Kidney (tissue), 14 donors: ENCODE data around the gene BCOR. TPM values are rescaled to one million over a fixed set of nuclear protein-coding genes. Genes with fewer than 3 reads are reported as not detected.

ENCODE experiments used
- DNase-seq, 5 donors: peaks; one replicate each; pipeline ENCODE4 v3.0.0-alpha.2; 2013 to 2020
- FAIRE-seq: peaks from 2 replicates; lab custom pipeline; 2012; peaks lifted over from hg19 to GRCh38; lab: Jason Lieb, UNC
- H3K27ac ChIP-seq, 2 donors: one replicate each; pipeline ENCODE4 v1.7.0; 2013; ENCODE audit warnings: low read depth in 2 of 2, low read length in 2 of 2, inconsistent platforms in 1 of 2
- H3K27me3 ChIP-seq: one replicate; pipeline ENCODE4 v1.7.1; 2013; ENCODE audit warnings: low read length, inconsistent platforms; ENCODE audit not compliant: control insufficient read depth, insufficient read depth
- H3K36me3 ChIP-seq, 3 donors: one replicate each; pipeline versions ENCODE4 v1.7.0 to v1.7.1; 2013; ENCODE audit warnings: low read length in 3 of 3, control low read depth in 1 of 3, inconsistent platforms in 1 of 3; ENCODE audit not compliant: insufficient read depth in 3 of 3, control insufficient read depth in 2 of 3
- H3K4me1 ChIP-seq, 3 donors: one replicate each; pipeline versions ENCODE4 v1.7.0 to v1.7.1; 2013; ENCODE audit warnings: low read length in 3 of 3, inconsistent platforms in 1 of 3, low read depth in 1 of 3; ENCODE audit not compliant: control insufficient read depth in 2 of 3, insufficient read depth in 2 of 3
- H3K4me3 ChIP-seq, 3 donors: one replicate each; pipeline versions ENCODE4 v1.7.0 to v1.8.1; 2013; ENCODE audit warnings: low read length in 3 of 3, control low read depth in 1 of 3, inconsistent platforms in 1 of 3
- H3K9ac ChIP-seq, 3 donors: one replicate each; pipeline versions ENCODE4 v1.7.0 to v1.7.1; 2013; ENCODE audit warnings: low read length in 3 of 3, control low read depth in 1 of 3, inconsistent platforms in 1 of 3
- H3K9me3 ChIP-seq, 3 donors: one replicate each; pipeline versions ENCODE4 v1.7.0 to v1.7.1; 2013; ENCODE audit warnings: low read length in 3 of 3, control low read depth in 1 of 3, inconsistent platforms in 1 of 3; ENCODE audit not compliant: control insufficient read depth in 2 of 3, insufficient read depth in 1 of 3
- intact Hi-C: fragments of 100-400 bp; cut with DNase I; formaldehyde crosslinking; loops from one replicate; pipeline ENCODE4 v1.11.1; 2022
- polyA plus RNA-seq: library from polyadenylated mRNA; stranded (reverse); fragments of 350-450 nt; fragmentation: Illumina TruSeq; extraction: RNeasy Lipid Tissue Mini Kit (QIAGEN cat#74804); gene quantifications from one replicate; pipeline ENCODE4 v1.2.3, GENCODE V29; 2014; ENCODE audit warnings: low read depth, low replicate concordance; ENCODE audit not compliant: insufficient read depth
- total RNA-seq: library from RNA; stranded (reverse); fragmentation: NEBNext Ultra II Directional; extraction: Animal tissue kit (Norgen Biotek cat#: 25700); gene quantifications from one replicate; pipeline ENCODE4 v1.2.1, GENCODE V29; 2021
- TF ChIP-seq, protein P1 (sequence below): IDR thresholded peaks from 3 replicates; pipeline ENCODE4 v1.5.1; 2012; ENCODE audit warnings: mild to moderate bottlenecking, moderate library complexity, borderline replicate concordance; ENCODE audit not compliant: insufficient read depth; ENCODE audit errors: extremely low read depth
- donor health status: control.
- donor health status: control.
- donor health status: control.
- donor health status: control.
- donor health status: control.
- donor health status: DM: yes; HTN: yes; CAD: no.
- donor health status: Normal renal cell carcinoma (clear cell type).

BCOR gene
- total and polyA plus RNA-seq, 2 donors from 2014 or later: 7.7 to 33.9 TPM

- no peak overlapping the region for H3K4me3 ChIP-seq
- TF ChIP-seq, protein P1, sequence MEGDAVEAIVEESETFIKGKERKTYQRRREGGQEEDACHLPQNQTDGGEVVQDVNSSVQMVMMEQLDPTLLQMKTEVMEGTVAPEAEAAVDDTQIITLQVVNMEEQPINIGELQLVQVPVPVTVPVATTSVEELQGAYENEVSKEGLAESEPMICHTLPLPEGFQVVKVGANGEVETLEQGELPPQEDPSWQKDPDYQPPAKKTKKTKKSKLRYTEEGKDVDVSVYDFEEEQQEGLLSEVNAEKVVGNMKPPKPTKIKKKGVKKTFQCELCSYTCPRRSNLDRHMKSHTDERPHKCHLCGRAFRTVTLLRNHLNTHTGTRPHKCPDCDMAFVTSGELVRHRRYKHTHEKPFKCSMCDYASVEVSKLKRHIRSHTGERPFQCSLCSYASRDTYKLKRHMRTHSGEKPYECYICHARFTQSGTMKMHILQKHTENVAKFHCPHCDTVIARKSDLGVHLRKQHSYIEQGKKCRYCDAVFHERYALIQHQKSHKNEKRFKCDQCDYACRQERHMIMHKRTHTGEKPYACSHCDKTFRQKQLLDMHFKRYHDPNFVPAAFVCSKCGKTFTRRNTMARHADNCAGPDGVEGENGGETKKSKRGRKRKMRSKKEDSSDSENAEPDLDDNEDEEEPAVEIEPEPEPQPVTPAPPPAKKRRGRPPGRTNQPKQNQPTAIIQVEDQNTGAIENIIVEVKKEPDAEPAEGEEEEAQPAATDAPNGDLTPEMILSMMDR: no peak
- H3K27ac ChIP-seq: no peak overlapping the region
- H3K36me3 ChIP-seq: no peaks in the 10 kb centered on the region
- no peak for DNase-seq
- FAIRE-seq: no peak
- no peaks in the 10 kb centered on the region for H3K9me3 ChIP-seq
- H3K4me1 ChIP-seq: no peaks in the 10 kb centered on the region
- H3K9ac ChIP-seq: no peak overlapping the region
- intact Hi-C loops: no loop called here
- no peaks in the 10 kb centered on the region for H3K27me3 ChIP-seq
Observed at GRCh38 chrX:40130207-40130606, 32.4 kb upstream of the BCOR start.

DNA sequence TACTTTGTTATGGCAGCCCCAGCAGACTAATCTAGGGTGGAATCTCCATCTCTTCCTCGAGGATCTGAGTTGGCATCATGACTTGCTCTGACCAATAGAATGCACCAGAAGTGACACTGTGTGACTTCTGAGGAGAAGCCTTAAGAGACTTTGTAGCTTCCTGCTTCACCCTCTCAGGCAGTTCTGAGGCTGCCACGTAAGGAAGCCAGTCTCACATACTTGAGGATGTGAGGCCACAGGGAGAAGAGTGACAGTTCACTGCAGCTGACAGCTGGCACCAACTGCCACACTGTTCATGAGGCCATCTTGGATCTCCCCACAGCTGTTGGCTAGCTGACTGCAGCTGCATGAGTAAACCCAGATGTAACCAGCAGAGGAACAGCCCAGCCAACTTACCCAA lies 29.3 kb upstream of the BCOR start:
- no peak overlapping the region for H3K4me3 ChIP-seq
- H3K36me3 ChIP-seq: no peaks in the 10 kb centered on the region
- FAIRE-seq (no peak), DNase-seq (no peak)
- intact Hi-C loops: no loop called here
- H3K9ac ChIP-seq: no peak overlapping the region
- no peaks in the 10 kb centered on the region for H3K9me3 ChIP-seq
- H3K27ac ChIP-seq: no peak overlapping the region
- no peaks in the 10 kb centered on the region for H3K4me1 ChIP-seq
- TF ChIP-seq, protein P1: no peak
- H3K27me3 ChIP-seq: no peaks in the 10 kb centered on the region

GRCh38 chrX:40122487-40122886 lies 24.7 kb upstream of the BCOR start:
- no peak for FAIRE-seq
- Histone ChIP-seq H3K4me3 (no peak overlapping the region), H3K27me3 (no peaks in the 10 kb centered on the region), H3K9ac (no peak overlapping the region), H3K9me3 (no peaks in the 10 kb centered on the region), H3K4me1 (no peaks in the 10 kb centered on the region), H3K36me3 (no peaks in the 10 kb centered on the region), H3K27ac (no peak overlapping the region)
- intact Hi-C loops: no loop called here
- DNase-seq: no peak
- TF ChIP-seq, protein P1: no peak

- Histone ChIP-seq H3K36me3 (no peaks in the 10 kb centered on the region), H3K4me3 (no peak overlapping the region), H3K27ac (no peak overlapping the region), H3K4me1 (no peaks in the 10 kb centered on the region), H3K27me3 (no peaks in the 10 kb centered on the region), H3K9me3 (no peaks in the 10 kb centered on the region), H3K9ac (no peak overlapping the region)
- FAIRE-seq (no peak), DNase-seq (no peak)
- intact Hi-C loops: no loop called here
- TF ChIP-seq, protein P1: no peak
Observed at GRCh38 chrX:40121618-40122017, 23.9 kb upstream of the BCOR start.
